Loucy (cell line): ENCODE measurements around the gene TRPM7.

Experiments
- CTCF ChIP-seq: fragments of 200-600 bp; sonication (generic); conservative IDR thresholded peaks from 2 replicates; pipeline ENCODE4 v1.5.1; 2014; ENCODE audit warnings: mild to moderate bottlenecking, antibody characterized with exemption, low read length
- EZH2phosphoT487 ChIP-seq: fragments of 200-600 bp; IDR thresholded peaks from 2 replicates; pipeline ENCODE4 v1.6.1; 2018; ENCODE audit warnings: antibody characterized with exemption, mild to moderate bottlenecking, moderate library complexity, borderline replicate concordance

GRCh38 chr15:50556642-50557371, 129.8 kb downstream of the TRPM7 start:
- TF ChIP-seq CTCF (no peak), EZH2phosphoT487 (no peak)
